ENCODE results near the gene ASIC4.
A peak's percentile ranks its signal among the peaks of the same experiment; 100 is the strongest.

ASIC4 gene

GRCh38 chr2:219551441-219552381, 37.4 kb downstream of the ASIC4 start:
- peak; percentile 56 for DNase-seq (ENCODE audit: low spot score)

- peak; percentile 77 for DNase-seq (ENCODE audit: low spot score)
These were observed 38.3 kb downstream of the ASIC4 start for GRCh38 chr2:219552382-219553167.

GRCh38 chr2:219553168-219553417, 38.8 kb downstream of the ASIC4 start:
- DNase-seq (ENCODE audit: low spot score) = no peak

GRCh38 chr2:219553463-219553963, 39.2 kb downstream of the ASIC4 start:
- no peak for DNase-seq (ENCODE audit: low spot score)

- DNase-seq (ENCODE audit: low spot score) = no peak
These were observed 40.1 kb downstream of the ASIC4 start for GRCh38 chr2:219554350-219554749.

- no peak for DNase-seq (ENCODE audit: low spot score)
These were observed 41.7 kb downstream of the ASIC4 start for GRCh38 chr2:219555956-219556355.

GRCh38 chr2:219556413-219556812, 42.1 kb downstream of the ASIC4 start:
- no peak for DNase-seq (ENCODE audit: low spot score)

GRCh38 chr2:219557320-219557719, 43.0 kb downstream of the ASIC4 start:
- no peak for DNase-seq (ENCODE audit: low spot score)

GRCh38 chr2:219557791-219558785, 43.8 kb downstream of the ASIC4 start:
- DNase-seq (ENCODE audit: low spot score) = no peak

- no peak for DNase-seq (ENCODE audit: low spot score)
These were observed 45.1 kb downstream of the ASIC4 start for GRCh38 chr2:219559156-219559915.

- DNase-seq (ENCODE audit: low spot score) = peak; percentile 64
These were observed 46.0 kb downstream of the ASIC4 start for GRCh38 chr2:219560037-219560892.

- DNase-seq (ENCODE audit: low spot score) = no peak
These were observed 46.6 kb downstream of the ASIC4 start for GRCh38 chr2:219560893-219561178.

GRCh38 chr2:219561179-219562048, 47.1 kb downstream of the ASIC4 start:
- DNase-seq (ENCODE audit: low spot score) = no peak

GRCh38 chr2:219562049-219563020, 48.1 kb downstream of the ASIC4 start:
- DNase-seq (ENCODE audit: low spot score) = no peak

- no peak for DNase-seq (ENCODE audit: low spot score)
These were observed 49.1 kb downstream of the ASIC4 start for GRCh38 chr2:219563271-219563928.

- no peak for DNase-seq (ENCODE audit: low spot score)
These were observed 51.1 kb downstream of the ASIC4 start for GRCh38 chr2:219565130-219566080.
